GM19025 (cell line): ENCODE data around the gene AQP7.
"Not testable (repeated sequence)": the region's sequence is repeated elsewhere in the genome, so short reads cannot be mapped to it uniquely, and the experiment has no call there.

Source experiments
- ATAC-seq: cut with Tn5 transposase; IDR thresholded peaks from one replicate; pipeline ENCODE4 v1.9.1; 2021; ENCODE audit warnings: mild to moderate bottlenecking, low read depth, moderate library complexity; ENCODE audit not compliant: unreplicated experiment

AQP7 gene

DNA sequence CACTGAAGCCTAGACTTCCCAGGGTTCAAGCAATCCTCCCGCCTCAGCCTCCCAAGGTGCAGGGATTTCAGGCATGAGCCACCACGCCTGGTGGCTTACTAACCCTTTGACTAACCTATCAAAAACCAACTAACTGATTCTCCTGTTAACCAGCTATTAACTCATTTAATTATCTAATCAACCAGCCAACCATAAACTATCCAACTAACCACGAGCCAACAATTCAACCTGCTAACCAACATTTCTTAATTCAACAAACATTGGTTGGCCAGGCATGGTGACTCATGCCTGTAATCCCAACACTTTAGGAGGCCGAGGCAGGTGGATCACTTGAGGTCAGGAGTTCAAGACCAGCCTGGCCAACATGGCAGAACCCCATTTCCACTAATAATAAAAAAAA, 3.3 kb downstream of the AQP7 start:
- ATAC-seq, result not testable (repeated sequence)

DNA sequence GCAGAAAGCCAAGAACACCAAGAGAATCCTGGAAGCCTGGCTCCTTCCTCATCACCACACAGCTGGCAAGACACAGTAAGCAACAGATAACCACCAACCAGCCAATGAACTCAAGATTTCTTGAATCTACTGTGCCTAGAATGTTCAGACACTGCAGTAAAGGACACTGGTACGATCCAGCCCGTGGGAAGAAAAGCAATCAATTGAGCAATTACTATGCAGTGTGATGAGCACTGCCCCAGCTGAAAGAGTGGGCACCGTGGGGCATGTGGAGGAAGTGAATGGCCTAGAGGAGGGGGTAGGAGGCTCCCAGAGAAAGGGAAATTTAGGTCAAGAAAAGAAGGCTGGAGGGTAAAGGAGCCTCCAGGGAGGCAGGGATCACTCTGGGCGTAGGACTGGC, 4.6 kb downstream of the AQP7 start:
- not testable (repeated sequence) for ATAC-seq

DNA sequence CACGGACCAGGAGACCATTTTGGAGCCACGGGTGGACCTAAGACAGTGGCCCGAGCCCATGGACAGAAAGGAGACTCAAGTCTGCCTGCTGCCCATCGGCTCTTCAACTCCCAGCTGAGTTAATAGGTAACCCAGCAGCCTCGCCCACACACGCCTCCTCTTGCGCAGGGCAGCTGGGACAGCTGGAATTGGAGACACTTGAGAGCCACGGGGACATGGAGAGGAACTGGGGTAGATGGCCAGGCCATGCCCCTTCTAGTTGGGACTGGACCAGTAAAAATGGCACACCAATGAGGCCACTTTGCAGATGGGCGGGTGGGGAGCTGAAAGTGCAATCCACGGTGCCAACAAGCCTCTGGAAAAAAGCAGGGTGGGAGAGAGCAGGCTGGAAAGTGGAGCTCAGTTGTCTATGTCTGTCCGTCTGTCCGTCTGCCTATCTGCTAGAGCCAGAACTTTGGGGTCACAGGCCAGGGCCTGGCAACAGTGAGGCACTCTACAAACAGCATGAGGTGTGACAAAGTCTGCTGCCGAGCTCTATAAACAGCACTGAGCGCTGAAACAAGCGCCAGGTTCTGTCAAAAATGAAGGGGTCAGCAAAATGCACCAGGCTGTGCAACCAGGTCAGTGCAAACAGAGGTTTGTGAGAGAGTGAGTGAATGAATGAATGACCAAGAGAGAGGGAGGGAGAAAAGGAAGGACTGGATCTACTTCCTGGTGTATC, 7.0 kb downstream of the AQP7 start:
- not testable (repeated sequence) for ATAC-seq

DNA sequence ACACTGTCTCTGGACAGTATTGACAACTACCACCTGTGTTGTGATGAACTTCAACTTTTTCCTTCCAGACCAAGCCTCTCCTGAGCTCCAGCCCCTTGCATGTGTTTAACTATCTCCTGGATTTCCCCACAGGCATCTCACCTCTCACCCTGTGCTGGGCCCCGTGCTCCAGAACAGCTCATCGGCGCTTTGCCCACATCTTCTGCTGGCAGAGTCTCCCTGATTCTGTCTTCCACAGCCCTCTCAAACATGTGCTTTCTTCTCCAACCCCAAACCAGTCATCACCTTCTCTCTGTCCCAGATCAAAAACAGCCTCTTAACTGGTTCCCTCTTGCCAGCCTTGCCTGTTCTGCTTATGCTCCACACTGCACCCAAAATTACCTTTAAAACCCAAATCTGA, 8.4 kb downstream of the AQP7 start:
- ATAC-seq, result not testable (repeated sequence)

DNA sequence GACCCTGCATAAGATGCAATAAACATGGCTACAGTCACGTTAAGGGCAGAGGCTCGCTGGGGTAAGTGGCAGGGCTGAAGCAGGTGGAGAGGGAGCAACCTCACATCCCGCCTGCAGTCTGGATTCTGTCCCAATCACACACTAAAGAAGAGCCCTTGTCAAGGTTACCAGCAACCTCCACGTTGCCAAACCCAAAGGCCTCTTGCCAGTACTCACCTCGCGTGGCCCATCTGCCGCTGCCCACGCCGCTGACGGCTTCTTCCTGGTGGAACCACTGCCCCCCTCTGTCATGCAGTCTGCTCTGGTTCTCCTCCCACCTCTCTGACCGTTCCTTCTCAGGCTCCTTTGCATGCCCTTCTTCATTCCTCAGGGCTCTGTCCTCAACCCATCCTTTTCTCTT, 8.8 kb downstream of the AQP7 start:
- no peak for ATAC-seq

DNA sequence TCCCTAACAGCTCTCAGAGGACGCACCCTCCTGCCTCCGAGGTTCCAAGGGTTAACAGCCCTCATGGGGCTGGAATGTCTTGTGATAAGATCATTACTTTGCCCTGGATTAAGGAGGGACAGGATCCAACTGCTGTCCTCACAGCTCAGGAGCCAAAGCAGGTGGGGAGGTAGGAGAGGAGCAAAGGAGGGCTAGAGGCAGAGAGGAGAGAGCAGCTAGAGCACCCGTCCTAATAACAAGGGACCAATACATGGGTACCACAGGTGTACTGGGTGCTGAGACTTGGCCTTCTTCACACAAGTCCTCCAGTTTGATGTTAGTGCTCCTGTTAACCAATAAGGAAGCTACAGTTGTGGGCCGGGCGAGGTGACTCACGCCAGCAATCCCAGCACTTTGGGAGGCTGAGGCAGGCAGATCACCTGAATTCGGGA, 9.8 kb downstream of the AQP7 start:
- not testable (repeated sequence) for ATAC-seq

DNA sequence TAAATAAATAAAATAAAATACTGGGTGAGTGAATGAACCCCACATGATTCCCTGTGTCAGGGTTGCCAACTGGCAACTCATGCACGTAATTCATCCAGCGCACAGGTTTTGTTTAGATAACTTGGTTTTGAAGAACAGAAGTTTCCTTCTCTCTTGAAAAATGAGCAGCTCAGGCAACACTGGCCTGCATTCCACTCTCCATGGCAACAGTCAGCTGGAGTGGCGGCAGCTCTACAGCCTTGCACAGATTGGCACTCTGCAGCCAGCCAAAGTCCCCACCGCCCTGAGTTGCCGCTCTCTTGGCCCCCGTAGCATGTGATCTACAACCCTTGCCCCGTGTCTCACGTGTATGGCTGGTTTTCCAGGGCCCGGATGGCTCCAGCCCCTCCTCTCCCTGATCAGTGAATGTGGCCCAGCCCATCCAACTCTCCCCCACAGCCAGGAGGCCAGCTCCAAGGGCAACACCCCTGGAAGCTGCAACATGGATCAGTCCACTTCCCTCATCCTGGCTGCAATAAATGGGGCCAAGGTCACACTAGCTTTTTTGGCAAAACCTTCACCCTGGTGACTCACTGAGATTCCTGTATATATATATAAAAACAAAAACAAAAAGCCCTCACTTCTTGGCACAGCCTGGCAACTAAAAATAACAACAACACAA, 11.1 kb downstream of the AQP7 start:
- ATAC-seq, result not testable (repeated sequence)

DNA sequence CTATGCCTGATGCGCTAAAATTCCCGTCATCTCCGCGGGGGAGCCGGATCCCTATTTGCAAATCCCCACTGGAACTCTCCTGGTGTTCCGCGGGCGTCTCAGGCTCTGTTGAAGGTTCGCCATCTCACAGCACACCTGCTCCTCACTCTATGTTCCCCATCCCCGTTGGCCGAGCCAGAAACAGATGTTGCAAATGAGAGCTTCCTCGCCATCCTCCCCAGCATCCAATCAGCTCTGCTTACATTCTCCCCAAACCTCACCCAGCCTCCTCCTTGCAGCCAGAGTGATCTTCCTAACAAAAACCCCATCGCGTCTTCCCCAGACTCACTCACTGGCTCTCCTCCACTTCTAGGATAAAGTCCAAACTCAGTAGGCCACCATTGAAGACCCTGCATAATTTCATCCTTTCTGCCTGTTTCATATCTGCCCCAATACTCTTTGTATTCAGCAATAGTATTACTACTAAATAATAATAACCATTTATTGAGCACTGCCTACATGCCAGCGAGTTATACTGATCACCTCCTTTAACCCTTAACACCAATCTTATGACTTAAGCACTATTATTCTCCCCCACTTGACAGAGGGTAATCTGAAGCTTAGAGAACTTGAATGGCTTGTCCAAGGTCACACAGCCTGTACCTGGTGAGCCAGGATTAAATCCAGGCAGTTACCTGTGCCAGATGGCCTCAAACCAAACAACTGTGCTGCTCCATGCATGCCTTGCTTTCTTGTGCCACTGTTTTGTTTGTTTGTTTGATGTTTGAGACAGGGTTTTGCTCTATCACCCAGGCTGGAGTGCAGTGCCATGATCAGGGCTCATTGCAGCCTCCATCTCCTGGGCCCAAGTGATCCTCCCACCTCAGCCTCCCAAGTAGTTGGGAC, 14.0 kb downstream of the AQP7 start:
- ATAC-seq, result no peak

DNA sequence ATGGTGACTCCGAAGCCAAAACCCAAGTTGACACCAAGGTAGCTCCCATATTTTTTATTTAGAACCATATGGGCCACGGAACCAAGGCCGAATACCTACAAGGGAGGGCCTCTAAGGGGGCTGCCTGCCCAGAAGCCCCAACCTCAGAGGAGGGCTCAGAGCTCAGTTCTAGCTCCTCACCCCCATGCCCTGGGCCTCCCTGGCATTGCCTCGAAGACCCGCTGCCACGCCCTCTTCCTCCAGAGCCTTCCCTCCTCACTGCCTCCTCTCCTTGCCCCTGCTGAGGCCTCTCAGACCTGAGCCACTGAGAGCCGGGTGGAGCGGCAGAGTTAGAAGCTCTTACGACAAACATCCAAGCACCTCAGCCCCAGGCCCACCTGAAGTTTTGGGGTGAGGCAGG, 15.4 kb downstream of the AQP7 start:
- not testable (repeated sequence) for ATAC-seq

DNA sequence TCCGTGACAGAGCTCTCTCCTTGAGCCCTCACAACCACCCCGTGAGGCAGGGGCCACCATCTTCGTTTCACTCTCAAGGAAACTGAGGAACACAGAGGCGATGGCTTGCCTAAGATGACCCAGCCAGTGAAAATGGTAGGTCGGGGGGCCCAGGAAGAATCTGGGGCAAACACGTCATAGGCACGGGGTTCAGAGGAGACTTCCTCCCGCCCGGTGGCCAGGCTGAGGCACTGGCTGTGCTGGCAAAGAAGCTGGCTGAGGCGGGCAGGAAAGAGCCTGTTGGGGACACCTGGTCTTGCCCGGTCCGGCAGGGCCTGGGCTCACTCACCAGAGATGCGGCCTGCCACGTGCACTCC, 15.7 kb downstream of the AQP7 start:
- ATAC-seq, result not testable (repeated sequence)

DNA sequence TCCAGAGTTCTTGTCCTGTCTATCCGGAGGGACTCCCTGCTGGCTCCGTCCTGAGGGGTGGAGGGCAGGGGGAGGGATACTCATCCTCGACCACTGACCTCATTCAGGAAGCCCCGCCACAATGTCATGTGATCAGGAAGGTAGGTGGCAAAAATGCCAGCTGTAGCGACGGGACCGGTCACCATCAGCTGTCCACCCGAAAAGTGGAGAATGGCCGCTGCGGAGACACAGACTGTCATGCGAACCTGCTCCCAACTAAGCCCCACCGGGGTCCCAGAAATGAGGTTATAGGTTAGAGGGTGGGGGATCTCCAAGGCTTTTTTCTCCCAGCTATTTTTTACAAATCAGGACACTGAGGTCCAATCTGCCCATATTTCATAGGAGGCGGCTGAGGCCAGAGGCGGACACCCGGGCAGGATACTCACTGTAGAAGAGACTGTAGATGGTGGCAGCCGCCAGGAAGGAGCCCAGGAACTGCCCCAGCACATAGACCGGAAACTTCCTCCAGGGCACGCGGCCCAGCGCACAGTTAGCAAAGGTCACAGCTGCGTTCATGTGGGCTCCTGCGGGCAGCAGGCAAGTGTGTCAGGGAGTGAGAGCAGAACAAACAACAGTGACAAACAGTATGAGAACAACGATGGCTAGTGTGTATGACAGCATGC, 16.3 kb downstream of the AQP7 start:
- ATAC-seq, result not testable (repeated sequence)

DNA sequence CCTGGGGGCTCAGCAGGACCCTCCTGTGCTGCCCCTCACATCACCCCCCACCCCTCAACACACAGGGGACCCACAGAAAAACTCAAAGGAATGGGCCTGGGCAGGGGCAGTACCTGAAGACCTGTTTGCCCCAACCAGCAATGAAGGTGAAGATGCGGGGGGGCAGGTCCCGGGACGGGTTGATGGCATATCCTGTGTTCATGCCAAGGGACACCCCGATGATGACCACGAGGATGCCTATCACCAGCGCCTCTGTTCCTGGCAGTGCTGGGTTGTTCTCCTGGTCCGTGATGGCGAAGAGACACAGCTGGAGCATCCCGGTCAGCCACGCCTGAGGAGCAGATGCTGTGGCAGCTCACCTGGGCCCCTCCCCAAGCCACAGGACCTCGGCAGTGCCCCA, 16.8 kb downstream of the AQP7 start:
- ATAC-seq, result not testable (repeated sequence)

DNA sequence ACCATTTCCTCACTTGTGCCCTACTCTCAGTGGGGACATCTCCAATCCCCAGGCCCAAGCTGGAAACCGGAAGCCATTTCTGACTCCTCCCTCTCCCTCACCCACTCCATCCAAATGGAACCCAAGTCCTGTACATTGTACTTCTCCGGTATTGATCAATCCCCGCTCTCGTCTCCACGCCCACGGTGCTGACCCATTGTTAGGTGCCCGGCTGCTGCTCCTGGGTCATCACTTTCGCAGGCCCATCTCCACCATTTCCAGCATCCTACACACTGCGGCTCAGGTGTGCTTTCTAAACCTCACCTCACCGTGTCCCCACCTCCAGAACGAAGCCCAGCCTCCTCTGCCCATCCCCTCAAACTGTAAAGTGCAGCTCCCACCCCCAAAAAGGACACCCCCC, 19.0 kb downstream of the AQP7 start:
- not testable (repeated sequence) for ATAC-seq

DNA sequence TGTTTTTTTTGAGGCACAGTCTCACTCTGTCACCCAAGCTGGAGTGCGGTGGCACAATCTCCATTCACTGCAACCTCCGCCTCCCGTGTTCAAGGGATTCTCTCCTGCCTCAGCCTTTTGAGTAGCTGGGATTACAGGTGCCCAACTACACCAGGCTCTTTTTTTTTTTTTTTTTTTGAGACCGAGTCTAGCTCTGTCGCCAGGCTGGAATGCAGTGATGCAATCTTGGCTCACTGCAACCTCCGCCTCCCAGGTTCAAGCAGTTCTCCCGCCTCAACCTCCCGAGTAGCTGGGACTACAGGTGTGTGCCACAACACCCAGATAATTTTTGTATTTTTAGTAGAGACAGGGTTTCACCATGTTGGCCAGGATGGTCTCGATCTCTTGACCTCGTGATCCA, 20.0 kb downstream of the AQP7 start:
- not testable (repeated sequence) for ATAC-seq

DNA sequence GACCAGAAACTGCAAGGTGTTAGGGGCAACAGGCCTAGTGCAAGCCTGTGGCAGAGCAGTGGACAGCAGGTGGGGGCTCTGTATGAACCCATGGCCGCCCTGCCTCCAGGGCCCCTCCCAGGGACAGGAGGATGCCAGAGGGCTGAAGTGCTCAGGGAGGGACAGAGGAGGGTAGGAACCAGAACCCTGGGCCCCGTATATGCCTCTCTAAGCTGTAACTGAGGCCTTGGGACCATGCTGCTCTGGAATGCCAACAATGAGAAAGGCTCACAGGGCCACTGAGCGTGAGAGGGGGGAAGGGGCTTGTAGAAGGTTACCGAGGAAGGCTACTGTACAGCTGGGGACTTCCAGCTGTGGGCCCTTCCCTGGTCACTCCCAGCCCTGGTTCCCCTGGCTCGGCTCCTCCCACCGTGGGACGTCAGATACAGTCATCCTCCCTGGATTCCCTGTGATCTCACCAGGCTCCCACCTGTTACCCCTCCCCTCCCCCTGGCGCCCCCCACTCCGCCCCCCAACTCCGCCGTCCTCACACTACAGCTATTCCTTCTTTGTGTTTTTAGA, 21.1 kb downstream of the AQP7 start:
- no peak for ATAC-seq

DNA sequence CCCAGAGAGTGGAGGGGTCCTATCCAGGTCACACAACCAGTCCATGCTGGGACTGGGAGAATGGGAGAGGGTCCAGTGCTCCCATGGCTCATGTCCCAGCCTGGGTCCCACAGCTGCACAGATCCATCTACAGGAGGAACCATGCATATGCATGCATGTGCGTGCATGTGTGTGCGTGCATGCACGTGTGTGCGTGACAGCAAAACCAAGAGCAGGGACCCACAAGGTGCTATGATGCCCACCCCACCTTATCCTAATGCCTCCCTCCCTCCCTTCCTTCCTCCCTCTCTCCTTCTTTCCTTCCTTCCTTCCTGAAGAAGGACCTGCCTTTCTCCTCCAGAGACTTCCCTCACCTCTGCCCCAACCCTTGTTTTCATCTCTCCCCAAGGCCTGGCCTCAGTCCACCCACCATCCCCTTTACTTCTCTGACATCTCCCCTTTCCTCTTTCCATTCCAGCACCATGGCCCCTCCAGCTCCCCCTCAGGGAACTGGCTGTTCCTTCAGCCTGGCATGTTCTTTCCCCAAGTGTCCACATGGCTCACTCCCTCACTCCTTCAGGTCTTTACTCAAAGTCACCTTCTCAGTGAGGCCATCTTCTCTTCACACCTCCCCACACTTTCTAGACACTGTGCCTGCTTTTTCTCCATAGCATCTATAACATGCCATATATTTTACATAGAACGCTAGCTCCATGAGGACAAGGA, 21.8 kb downstream of the AQP7 start:
- no peak for ATAC-seq

DNA sequence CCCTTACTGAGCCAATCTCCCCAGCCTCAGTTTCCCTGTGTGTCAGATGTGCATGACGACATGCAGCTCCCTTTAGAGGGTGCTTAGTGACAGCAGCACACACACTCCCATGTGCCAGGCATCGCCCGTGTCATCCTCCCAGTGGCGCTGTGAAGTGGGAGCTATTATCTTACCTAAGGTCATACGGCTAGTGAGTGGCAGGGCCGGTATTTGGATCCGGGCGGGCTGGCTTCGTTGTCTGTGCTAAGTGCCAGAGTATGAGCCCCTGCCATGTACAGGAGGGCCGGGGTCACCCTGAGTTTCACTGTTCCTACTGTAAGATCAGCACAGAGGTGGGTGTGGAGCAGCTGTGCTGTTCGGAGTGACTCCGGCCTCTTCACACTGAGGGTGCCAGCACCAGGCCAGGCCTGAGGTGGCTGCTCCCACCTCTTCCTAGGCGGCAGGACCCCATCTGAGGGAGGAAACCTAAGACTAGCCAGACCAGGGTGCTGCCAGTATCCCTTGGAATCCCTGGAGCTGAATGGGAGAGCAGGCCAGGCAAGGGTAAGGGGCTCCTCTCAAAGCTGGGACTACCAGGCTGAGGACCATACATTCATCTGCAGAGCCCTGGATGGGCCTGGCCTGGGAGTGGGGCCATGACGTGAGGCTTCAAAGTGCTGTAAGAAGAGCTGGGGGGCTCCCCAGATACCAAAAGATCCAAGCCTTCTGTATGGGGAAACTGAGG, 22.5 kb downstream of the AQP7 start:
- ATAC-seq, result no peak

DNA sequence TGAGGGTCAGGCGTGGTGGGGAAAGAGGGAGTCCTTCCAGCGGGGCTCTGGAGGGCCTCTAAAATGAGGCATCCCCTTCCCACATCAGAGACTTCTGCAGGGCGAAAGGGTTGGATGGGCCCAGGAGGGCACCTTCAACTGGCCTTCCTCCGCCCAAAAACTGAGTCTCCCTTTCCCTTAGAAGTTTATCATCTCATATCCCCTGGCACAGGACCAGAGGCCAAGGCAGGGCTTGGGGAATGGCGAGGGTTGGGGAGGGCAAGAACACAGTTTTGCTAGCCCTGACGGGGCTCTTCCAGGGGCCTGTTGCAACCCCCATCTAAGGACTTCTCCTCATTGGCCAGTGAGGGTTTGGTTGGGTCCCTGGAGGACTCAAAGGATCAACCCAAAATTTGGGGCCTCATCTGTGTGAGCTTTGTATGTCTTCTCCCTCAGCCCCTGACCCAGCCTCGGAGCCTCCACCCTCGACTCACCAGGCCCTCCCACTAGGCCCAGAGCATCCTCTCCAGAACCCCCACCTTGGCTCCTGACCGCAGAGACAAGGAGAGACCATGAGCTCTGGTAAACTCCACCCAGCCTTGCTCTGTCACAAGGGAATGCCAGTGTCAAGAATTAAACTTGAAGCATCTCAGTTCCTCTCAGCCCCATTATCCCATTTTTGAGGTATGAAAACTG, 24.1 kb downstream of the AQP7 start:
- no peak for ATAC-seq
